Neural cell (in vitro differentiated cells): Measurements from ENCODE around the gene CCDC33. TPM values are rescaled to one million over a fixed set of nuclear protein-coding genes. Genes with fewer than 3 reads are reported as not detected.

Experiments
- H2AFZ ChIP-seq: fragments of 200-600, 300-800 bp; sonication (generic), shearing (Covaris generic); 2 replicates; pipeline ENCODE4 v1.6.0; 2014; ENCODE audit warnings: low read depth, mild to moderate bottlenecking, antibody characterized with exemption, low read length, moderate library complexity
- H3F3A ChIP-seq: fragments of 200-600 bp; shearing (Covaris generic); 2 replicates; pipeline ENCODE4 v1.6.1; 2016; ENCODE audit warnings: mild to moderate bottlenecking, moderate library complexity, mixed read lengths, antibody characterized with exemption, low read length; ENCODE audit not compliant: insufficient read depth, poor library complexity, severe bottlenecking
- H3K27ac ChIP-seq: fragments of 200-600, 300-800 bp; sonication (generic), shearing (Covaris generic); 2 replicates; pipeline ENCODE4 v1.5.1; 2014; ENCODE audit warnings: mild to moderate bottlenecking, low read length, moderate library complexity
- H3K27me3 ChIP-seq: fragments of 300-800, 200-600 bp; sonication (generic), shearing (Covaris generic); 2 replicates; pipeline ENCODE4 v1.6.0; 2014; ENCODE audit warnings: mild to moderate bottlenecking, low read depth, low read length, moderate library complexity; ENCODE audit not compliant: insufficient read depth
- H3K36me3 ChIP-seq: fragments of 300-800, 200-600 bp; sonication (generic), shearing (Covaris generic); 2 replicates; pipeline ENCODE4 v1.5.1; 2014; ENCODE audit warnings: mild to moderate bottlenecking, antibody characterized with exemption, low read length, moderate library complexity; ENCODE audit not compliant: insufficient read depth
- H3K4me2 ChIP-seq: fragments of 300-800, 200-600 bp; sonication (generic), shearing (Covaris generic); 2 replicates; pipeline ENCODE4 v1.6.0; 2014; ENCODE audit warnings: mild to moderate bottlenecking, low read length
- H3K4me3 ChIP-seq: fragments of 300-800, 200-600 bp; sonication (generic), shearing (Covaris generic); 2 replicates; pipeline ENCODE4 v1.5.1; 2014; ENCODE audit warnings: mild to moderate bottlenecking, low read length, moderate library complexity
- H3K79me2 ChIP-seq: fragments of 200-600 bp; shearing (Covaris generic); replicated peaks from 2 replicates; pipeline ENCODE4 v1.6.0; 2014; ENCODE audit warnings: mild to moderate bottlenecking, low read length, moderate library complexity; ENCODE audit not compliant: insufficient read depth
- H3K9ac ChIP-seq: fragments of 300-800, 200-600 bp; sonication (generic), shearing (Covaris generic); 2 replicates; pipeline ENCODE4 v1.6.1; 2016; ENCODE audit warnings: mild to moderate bottlenecking, low read length, mixed read lengths
- H3K9me2 ChIP-seq: fragments of 200-600 bp; shearing (Covaris generic); 2 replicates; pipeline ENCODE4 v1.6.1; 2016; ENCODE audit warnings: mild to moderate bottlenecking, low read length, mixed read lengths; ENCODE audit not compliant: insufficient read depth
- H3K9me3 ChIP-seq: fragments of 200-600, 300-800 bp; sonication (generic), shearing (Covaris generic); 2 replicates; pipeline ENCODE4 v1.6.1; 2016; ENCODE audit warnings: mild to moderate bottlenecking, mixed run types, low read length, moderate library complexity, mixed read lengths
- H4K20me1 ChIP-seq: fragments of 200-600 bp; shearing (Covaris generic); 2 replicates; pipeline ENCODE4 v1.6.1; 2016; ENCODE audit warnings: mild to moderate bottlenecking, mixed run types; ENCODE audit not compliant: insufficient read depth
- EP300 ChIP-seq: fragments of 450-650 bp; conservative IDR thresholded peaks from 2 replicates; pipeline ENCODE4 v1.6.1; 2014; ENCODE audit warnings: antibody characterized with exemption, mild to moderate bottlenecking, moderate library complexity; ENCODE audit not compliant: poor library complexity, severe bottlenecking
- EZH2 ChIP-seq: fragments of 200-600, 300-800 bp; shearing (Covaris generic), sonication (generic); IDR thresholded peaks from 2 replicates; pipeline ENCODE4 v1.6.1; 2014; ENCODE audit warnings: antibody characterized with exemption, low read length, borderline replicate concordance, mild to moderate bottlenecking; ENCODE audit not compliant: insufficient read depth, poor library complexity, severe bottlenecking
- MXI1 ChIP-seq: fragments of 450-650 bp; conservative IDR thresholded peaks from 2 replicates; pipeline ENCODE4 v1.6.1; 2014; ENCODE audit warnings: antibody characterized with exemption, mild to moderate bottlenecking; ENCODE audit not compliant: poor library complexity, severe bottlenecking
- POLR2AphosphoS5 ChIP-seq: IDR thresholded peaks from 2 replicates; pipeline ENCODE4 v1.6.1; 2012
- RAD21 ChIP-seq: fragments of 450-650 bp; conservative IDR thresholded peaks from 2 replicates; pipeline ENCODE4 v1.6.1; 2014; ENCODE audit warnings: antibody characterized with exemption, mild to moderate bottlenecking, moderate library complexity
- SMC3 ChIP-seq: fragments of 450-650 bp; conservative IDR thresholded peaks from 2 replicates; pipeline ENCODE4 v1.6.1; 2014; ENCODE audit warnings: antibody characterized with exemption, mild to moderate bottlenecking, moderate library complexity; ENCODE audit not compliant: poor library complexity
- TAF1 ChIP-seq: IDR thresholded peaks from 2 replicates; pipeline ENCODE4 v1.6.1; 2012; ENCODE audit warnings: low read depth
- polyA plus RNA-seq: library from polyadenylated mRNA; depleted of rRNA; stranded (reverse); fragments of >200 nt; gene quantifications from 2 replicates; pipeline ENCODE4 v1.2.3, GENCODE V29; 2014
- TF ChIP-seq, protein P1 (sequence below): fragments of 450-650 bp; IDR thresholded peaks from 2 replicates; pipeline ENCODE4 v1.5.1; 2014; ENCODE audit warnings: antibody characterized with exemption, mild to moderate bottlenecking, moderate library complexity; ENCODE audit not compliant: poor library complexity, severe bottlenecking
- TF ChIP-seq, protein P2 (sequence below): IDR thresholded peaks from 2 replicates; pipeline ENCODE4 v1.6.1; 2012; ENCODE audit warnings: borderline replicate concordance

Gene CCDC33
- polyA plus RNA-seq, 1 donor from 2014 or later, result 1.4 TPM

DNA sequence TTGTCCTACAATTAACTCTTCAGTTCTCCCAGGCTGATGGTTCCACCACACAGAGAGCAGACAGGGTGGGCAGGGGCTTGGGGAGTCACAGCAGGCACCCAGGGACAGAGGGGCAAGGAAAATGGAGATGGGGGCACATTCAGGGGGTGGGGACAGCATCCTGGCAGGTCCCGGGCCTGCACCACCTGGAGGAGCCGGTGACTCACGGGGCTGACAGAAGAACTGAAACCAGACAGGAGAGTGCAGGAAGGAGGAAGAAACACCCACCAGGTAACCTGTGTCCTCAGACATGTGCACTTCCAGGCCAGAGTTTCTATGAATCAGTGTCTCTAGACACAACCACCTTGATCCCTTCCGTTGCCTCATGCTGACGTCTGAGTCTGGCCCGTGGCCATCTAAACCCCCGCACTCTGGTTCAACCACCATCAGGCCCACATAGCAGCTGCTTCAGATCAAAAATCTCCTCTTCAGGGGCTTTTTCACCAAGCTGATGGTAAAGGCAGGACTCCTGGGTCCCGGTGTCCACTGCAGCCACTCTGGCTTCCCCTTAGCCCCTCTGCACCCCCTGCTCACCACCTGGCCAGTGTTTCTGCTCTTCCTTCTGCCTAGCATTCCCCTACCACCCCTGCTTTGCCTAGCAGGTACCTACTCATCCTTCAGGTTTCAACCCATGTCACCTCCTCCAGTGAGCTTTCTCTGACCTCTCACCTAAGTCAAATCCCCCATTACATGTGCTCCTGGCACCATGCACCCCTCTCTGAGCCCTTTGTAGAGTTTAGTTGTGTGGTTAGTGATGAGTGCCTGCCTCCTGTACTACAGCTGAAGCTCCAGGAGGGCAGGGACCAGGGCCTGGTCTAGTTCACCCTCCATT is 147.8 kb downstream of the CCDC33 start:
- H3K4me2 ChIP-seq, result no peak overlapping the region
- no peak overlapping the region for H3K27ac ChIP-seq
- H4K20me1 ChIP-seq, result no peaks in the 10 kb centered on the region
- no peak overlapping the region for H3K4me3 ChIP-seq
- no peaks in the 10 kb centered on the region for H3F3A ChIP-seq
- H3K9ac ChIP-seq, result no peak overlapping the region
- H3K9me3 ChIP-seq, result no peaks in the 10 kb centered on the region
- H3K9me2 ChIP-seq, result no peaks in the 10 kb centered on the region
- no peak overlapping the region for H2AFZ ChIP-seq
- no peaks in the 10 kb centered on the region for H3K36me3 ChIP-seq
- H3K27me3 ChIP-seq, result no peaks in the 10 kb centered on the region
- no peaks in the 10 kb centered on the region for H3K79me2 ChIP-seq
- TF ChIP-seq, protein P1, sequence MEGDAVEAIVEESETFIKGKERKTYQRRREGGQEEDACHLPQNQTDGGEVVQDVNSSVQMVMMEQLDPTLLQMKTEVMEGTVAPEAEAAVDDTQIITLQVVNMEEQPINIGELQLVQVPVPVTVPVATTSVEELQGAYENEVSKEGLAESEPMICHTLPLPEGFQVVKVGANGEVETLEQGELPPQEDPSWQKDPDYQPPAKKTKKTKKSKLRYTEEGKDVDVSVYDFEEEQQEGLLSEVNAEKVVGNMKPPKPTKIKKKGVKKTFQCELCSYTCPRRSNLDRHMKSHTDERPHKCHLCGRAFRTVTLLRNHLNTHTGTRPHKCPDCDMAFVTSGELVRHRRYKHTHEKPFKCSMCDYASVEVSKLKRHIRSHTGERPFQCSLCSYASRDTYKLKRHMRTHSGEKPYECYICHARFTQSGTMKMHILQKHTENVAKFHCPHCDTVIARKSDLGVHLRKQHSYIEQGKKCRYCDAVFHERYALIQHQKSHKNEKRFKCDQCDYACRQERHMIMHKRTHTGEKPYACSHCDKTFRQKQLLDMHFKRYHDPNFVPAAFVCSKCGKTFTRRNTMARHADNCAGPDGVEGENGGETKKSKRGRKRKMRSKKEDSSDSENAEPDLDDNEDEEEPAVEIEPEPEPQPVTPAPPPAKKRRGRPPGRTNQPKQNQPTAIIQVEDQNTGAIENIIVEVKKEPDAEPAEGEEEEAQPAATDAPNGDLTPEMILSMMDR, result no peak
- no peak for TF ChIP-seq SMC3
- no peak for TF ChIP-seq EZH2
- no peak for TF ChIP-seq RAD21
- no peak for TF ChIP-seq TAF1
- no peak for TF ChIP-seq EP300
- TF ChIP-seq, protein P2, sequence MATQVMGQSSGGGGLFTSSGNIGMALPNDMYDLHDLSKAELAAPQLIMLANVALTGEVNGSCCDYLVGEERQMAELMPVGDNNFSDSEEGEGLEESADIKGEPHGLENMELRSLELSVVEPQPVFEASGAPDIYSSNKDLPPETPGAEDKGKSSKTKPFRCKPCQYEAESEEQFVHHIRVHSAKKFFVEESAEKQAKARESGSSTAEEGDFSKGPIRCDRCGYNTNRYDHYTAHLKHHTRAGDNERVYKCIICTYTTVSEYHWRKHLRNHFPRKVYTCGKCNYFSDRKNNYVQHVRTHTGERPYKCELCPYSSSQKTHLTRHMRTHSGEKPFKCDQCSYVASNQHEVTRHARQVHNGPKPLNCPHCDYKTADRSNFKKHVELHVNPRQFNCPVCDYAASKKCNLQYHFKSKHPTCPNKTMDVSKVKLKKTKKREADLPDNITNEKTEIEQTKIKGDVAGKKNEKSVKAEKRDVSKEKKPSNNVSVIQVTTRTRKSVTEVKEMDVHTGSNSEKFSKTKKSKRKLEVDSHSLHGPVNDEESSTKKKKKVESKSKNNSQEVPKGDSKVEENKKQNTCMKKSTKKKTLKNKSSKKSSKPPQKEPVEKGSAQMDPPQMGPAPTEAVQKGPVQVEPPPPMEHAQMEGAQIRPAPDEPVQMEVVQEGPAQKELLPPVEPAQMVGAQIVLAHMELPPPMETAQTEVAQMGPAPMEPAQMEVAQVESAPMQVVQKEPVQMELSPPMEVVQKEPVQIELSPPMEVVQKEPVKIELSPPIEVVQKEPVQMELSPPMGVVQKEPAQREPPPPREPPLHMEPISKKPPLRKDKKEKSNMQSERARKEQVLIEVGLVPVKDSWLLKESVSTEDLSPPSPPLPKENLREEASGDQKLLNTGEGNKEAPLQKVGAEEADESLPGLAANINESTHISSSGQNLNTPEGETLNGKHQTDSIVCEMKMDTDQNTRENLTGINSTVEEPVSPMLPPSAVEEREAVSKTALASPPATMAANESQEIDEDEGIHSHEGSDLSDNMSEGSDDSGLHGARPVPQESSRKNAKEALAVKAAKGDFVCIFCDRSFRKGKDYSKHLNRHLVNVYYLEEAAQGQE, result no peak
- no peak for TF ChIP-seq MXI1
- no peak for TF ChIP-seq POLR2AphosphoS5

- no peak overlapping the region for H3K4me3 ChIP-seq
- H3K9ac ChIP-seq, result no peak overlapping the region
- no peak overlapping the region for H3K27ac ChIP-seq
- no peaks in the 10 kb centered on the region for H4K20me1 ChIP-seq
- no peaks in the 10 kb centered on the region for H3K9me2 ChIP-seq
- no peaks in the 10 kb centered on the region for H3K27me3 ChIP-seq
- H3K4me2 ChIP-seq, result no peak overlapping the region
- no peaks in the 10 kb centered on the region for H3K79me2 ChIP-seq
- H3F3A ChIP-seq, result no peaks in the 10 kb centered on the region
- no peaks in the 10 kb centered on the region for H3K36me3 ChIP-seq
- no peaks in the 10 kb centered on the region for H3K9me3 ChIP-seq
- no peak overlapping the region for H2AFZ ChIP-seq
- TF ChIP-seq, protein P1, result no peak
- TF ChIP-seq RAD21 (no peak), POLR2AphosphoS5 (no peak), EP300 (no peak), MXI1 (no peak)
Observed at GRCh38 chr15:74384566-74384880, 148.4 kb downstream of the CCDC33 start.
